NCI-H1417 treated with DMSO at 0.1 percent for 48 hours (cell line): ENCODE data around the gene NFIX.

Experiments
- DNase-seq: peaks from one replicate; lab custom pipeline; 2025; lab: John Stamatoyannopoulos, UW

The NFIX gene

DNA sequence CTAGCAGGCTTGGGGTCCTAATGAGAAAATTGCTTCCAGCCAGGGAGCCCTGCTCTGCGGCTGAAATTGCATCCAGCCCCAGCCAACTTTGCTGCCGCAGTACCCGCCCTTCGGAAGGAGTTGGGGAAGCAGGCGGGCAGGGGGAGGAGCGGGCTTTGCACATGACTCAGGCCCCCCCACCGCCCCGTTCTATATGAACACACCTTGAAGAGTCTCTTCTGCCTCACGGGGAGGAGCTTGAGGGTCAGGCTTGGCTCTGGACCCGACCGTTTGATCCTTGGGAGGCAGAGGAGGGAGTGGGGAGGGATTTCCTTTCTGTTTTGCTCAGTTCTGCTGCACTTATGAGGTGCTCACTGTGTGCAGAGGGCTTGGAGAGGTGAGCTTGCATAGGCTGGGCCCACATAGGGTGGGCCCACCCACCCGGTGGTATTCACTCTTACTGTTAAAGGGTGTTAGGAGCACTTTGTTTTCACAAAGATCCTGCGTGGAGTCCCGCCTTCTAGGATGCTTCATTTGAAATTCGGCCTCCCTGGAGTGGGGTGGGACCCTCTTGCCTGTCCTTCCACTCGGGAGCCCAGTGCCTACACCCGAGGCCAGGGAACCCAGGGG lies 60.9 kb downstream of the NFIX start:
- no peak for DNase-seq

- DNase-seq, result peak; percentile 72
These were observed 61.9 kb downstream of the NFIX start for GRCh38 chr19:13057147-13057572.

GRCh38 chr19:13057744-13058143 lies 62.5 kb downstream of the NFIX start:
- DNase-seq, result no peak

GRCh38 chr19:13058951-13059660 lies 63.8 kb downstream of the NFIX start:
- DNase-seq, result no peak

DNA sequence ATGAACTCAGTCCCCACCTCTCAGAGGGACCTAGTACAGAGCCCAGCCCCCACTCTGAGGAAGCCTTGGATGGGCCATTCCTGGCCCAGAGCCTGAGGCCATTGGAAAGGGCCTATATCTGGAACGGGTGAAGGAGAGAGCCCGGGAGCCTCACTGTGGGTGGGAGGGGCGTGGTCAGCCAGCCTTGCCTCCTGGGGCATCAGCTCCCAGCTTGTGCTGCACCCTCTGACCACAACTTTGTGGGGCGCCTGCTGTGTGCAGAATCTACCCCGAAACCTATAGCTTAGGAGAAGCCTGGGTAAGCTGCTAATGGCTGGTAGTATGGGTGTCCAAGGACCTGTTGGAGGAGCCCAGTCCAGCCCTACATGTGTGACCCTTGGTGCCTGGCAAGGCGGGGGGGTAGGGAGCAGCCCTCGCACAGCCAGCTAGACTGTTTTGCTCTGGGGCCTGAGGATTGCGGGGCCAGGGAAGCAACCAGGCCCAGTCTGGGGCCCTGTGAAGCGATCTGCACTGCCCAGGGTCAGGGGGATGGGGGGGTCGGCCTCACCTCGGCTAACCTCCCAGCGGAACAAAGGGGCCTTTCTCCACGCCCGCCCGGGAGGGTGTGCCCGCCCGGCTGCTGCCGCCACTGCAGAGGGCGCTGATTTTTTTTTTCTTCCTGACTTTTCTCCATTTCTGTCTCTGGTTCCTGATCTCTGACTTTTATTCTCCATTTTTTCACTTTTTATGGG lies 65.1 kb downstream of the NFIX start:
- no peak for DNase-seq

DNA sequence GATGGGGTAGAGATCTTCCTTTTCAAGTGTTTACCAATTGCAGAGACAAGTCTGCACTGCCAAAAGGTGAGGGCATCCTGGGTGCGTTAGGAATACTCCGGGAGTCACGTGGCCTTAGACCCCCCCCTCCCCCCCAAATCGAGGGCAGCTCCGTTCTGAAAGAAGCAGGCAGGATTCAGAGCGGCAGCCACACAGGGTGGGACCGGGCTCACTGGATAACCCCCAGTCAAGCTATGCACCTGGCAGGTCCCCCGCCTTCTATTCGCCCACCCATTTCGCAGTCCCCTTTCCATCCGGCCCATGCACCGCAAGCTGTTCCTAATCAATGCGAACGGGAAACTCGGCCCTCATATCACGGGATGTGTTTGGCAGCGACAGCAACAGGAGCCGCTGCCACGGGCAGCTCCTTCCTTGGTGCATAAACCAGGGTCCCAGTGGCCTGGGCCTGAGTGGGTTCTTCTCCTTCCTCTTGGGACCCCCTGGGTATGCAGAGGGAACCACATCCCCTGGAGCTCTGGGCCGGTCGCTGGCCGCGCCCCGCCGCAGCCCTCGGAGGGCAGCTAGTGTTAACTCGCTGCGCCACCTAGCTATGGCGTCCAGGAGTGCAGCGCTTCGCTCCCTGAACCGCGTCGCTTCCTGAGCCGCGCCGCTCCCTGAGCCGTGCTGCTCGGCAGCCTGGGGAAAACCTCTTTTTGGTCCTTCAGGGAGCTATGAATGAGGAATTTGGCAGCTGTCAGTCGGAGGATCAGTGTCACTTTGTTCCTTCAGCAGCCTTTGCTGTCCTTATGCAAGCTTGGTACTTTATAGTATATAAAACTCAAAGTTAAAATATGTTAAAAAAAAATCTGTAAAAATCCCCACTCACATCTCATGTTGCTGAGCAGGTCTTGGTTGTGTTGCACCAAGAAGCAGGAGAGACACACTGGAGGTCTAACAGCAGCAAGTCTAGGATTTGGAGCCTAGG lies 66.0 kb downstream of the NFIX start:
- peak; percentile 27 for DNase-seq

DNA sequence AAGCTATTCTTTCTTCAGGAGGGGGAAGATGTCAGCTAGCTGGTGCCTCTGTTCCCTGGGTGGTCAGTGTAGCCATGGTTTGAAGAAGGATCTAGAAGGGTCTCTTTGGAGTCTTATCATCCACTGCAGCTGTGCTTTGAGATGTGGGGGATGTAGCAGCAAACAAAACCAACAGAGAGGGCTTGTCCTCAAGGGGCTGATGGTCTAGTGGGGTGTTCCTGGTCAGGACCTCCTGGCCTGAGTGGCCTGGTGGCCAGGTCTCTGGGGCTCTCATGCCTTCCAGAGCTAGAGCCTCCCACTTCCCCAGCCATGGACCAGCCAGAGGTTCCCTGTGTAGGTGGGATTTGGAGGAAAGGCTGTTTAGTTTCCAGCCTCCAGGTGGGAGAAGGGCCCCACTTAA lies 67.0 kb downstream of the NFIX start:
- DNase-seq, result no peak

DNA sequence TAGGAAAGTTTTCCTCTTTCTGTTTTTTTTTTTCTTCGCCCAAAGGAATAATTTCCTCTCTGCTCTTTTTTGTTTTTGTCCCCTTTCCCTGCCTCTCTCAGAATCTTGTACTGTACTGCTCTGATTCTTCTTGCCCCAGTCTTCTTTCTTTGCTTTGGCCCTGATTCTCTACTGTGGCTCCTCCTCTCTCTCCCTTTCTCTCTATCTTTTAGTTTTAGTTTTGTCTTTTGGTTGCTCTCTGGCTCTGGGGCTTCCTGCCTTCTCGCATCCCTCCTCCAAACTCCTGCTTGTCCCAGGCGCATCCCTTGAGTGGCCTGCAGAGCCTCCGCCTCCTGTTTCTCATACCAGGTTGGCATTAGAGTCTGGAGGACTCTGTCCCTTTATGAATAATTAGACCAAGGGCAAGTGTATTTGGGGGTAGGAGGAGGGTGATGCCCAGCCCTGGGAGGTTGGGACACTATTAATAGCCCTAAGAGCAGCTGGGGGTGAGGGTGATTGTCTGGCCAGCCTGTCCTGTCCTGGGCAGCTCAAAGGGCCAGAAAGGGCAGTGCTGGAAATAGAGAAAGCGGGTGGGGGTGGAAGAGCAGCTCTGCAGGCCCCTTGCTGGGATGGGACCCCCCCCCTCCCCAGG lies 68.3 kb downstream of the NFIX start:
- no peak for DNase-seq

GRCh38 chr19:13064092-13064489 lies 68.8 kb downstream of the NFIX start:
- DNase-seq, result no peak

- DNase-seq, result no peak
These were observed 71.0 kb downstream of the NFIX start for GRCh38 chr19:13066226-13066625.

DNA sequence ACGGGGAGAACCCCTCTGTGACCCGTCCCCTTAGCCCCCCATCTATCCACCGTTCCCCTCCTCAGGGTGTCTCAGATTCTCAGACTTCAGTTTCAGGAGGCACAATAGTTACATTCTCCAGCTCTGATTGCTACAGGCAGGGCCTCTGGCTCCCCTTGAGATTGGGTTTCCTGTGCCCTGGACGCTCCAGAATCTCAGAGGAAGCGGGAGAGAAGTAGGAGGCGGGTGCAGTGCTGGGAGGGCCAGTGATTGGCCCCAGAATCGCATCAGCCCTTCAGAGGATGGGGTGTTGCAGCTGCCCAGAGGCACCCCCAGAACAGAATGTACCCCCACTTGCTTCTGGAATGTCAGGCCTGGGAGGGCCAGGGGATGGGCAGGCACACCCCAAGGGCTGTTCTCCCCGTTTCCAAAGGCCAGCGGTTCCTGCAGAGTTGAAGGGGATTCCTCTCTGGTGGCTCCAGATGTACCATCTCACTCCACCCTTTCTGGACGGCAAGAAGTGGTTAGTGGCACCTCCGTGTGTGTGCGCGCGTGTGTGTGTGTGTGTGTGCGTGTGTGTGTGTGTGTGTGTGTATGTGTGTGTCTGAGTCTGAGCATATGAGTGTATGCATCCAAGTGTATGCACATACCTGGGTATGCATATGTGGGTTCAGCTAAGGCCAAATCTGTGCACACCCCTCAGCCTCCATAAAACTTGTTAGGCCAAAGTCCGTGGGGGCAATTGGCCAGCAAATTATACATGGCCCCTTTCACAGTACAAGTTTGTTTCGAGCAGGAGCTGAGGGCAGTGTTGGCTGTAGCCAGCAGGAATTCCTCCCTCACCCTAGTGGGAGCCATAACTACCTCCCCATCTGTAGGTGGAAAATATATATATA lies 71.9 kb downstream of the NFIX start:
- DNase-seq, result no peak

DNA sequence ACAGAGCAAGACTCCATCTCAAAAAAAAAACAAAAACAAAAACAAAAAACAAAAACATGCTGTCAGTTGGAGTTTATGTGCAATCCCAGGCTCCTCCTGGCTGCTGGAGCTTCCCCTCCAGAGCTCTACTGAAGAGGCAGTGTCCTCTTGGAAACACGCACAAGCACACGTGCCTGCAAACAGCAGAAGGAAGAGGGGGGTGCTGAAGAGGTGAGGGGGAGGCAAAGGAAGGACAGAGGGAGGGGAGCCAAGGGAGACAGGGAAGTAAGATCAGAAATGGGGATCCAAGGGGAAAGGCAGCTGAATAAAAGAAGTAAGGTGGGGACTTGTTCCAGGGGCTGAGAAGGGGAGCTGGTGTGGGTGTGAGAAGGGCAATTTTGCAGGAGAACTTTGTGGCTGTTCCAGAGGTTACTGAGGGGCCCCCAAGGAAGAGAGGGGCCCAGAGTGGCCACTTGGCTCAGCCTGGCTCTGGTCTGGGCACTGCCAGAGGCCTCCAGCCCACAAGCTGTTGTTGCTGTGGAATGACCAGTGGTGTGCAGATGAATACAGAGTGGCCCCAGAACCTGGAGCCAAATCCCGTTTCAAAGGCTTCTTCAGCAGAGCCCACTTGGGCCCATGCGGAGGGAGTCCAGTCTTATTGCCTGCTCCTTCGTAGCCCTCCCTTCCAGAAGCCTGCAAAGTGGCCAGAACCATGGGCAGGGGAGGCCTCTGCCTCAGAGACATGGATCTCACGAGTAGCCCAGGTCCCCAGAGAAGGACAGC lies 73.0 kb downstream of the NFIX start:
- DNase-seq, result no peak

- DNase-seq, result no peak
These were observed 74.4 kb downstream of the NFIX start for GRCh38 chr19:13069415-13070359.

DNA sequence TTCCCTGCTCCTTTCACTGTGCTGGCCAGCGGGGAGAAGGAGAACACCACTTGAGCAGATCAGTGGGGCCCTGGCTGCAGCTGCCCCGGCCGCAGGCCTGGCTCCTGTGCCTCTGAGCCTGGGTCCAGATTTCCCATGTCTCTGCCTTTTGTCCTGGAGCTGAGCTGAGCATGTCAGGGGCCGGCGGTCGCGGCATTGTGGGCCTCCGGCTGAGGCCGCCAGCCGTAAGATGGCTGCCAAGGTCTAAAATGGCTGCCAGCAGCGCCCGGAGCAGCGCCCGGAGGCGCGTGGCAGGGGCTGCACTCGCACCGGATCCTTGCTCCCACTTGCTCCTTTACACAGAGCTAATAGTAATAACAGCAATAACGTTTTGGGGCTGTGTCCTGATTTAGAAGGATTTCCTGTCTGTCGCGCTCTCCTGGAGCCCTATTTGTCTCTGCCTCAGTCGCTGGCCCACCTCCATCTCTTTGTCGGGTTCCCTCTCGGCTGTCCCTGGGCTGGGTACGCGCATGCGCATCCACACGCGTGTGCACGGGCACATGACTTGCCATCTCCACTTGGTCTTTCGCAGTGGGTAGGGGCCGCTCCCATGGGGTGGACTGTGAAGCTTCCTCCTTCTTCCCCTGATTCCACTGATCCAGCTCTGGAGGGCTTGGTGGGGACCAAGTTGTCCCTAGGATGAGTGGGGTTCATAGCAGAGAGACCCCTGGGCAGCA lies 75.3 kb downstream of the NFIX start:
- DNase-seq, result no peak

DNA sequence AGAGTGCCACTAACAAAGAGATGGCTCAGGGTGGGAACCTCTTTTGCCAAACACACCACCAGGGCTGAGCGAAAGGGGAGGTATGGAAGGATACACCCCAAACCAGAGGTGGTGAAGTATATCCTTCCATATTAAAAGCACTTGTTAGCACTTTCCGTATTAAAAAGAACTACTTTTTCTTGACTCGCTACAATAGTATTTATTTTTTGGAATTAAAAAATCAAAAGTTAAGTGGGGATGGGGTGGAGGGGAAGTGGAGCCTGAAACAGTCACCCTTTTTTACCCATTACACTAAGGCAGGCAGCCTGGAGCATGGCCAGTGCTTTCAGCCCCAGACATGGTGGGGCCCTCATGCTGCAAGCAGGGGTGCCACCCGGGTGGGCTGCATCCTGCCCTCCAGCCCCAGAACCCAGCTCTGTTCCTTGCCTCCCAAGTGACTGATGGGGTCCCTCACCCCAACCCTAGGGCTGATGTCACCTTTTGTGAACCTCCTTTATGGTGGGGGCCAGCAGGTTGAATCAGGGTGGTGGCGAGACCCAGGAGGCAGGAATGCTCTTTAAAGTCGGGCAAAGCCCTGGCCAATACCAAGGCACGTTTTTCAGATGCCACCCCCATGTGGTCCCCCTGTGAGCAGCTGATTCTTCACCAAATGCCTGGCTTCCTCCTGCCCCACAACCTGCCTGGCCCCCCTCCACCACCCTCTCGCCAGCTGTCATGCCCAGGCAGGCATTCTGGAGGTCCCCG lies 76.3 kb downstream of the NFIX start:
- no peak for DNase-seq

- DNase-seq, result no peak
These were observed 77.1 kb downstream of the NFIX start for GRCh38 chr19:13072188-13072908.

DNA sequence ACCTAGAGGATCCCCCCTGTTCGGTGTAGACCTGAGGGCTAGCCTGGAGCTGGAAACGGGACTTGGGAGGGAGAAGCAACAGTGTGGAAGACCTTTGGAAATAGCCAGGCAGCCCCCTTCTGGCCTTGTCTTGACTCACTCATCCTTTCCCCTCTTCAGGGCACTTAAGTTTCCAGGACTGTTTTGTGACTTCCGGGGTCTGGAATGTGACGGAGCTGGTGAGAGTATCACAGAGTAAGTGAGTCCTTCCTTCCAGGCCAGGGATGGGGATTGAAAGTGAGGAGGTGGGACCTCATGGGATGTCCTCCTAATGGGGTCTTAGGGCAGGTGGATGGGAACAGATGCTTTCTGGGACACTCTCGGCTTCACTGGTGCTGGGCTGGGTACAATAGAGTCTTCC lies 78.0 kb downstream of the NFIX start:
- no peak for DNase-seq
